ENCODE results near the gene MGMT.

DNA sequence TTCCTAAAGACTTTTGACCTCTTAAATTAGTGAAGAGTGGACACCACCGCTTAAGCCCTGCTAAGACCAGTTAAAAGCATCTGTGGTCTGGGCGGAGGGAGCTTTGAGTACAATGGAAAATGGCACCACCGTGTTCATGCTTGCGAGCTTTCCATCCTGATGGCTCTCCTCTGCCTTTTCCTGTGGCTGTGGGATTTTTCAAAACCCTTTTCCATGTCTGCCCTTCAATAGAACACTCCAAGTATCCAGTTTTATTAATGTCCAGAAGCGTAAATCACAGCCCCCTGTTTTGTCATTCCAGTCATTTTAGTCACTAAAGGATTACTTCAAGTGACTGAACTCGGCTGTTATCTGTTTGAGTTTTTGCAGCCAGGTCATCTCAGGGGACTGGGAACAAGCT, 181.8 kb downstream of the MGMT start:
- TF ChIP-seq CTCF (IDR thresholded peaks at IDR 0.05) (no peak), POLR2A (IDR thresholded peaks at IDR 0.05) (no peak)
